Body of pancreas (tissue), 4 donors: ENCODE measurements around the gene GATA2. TPM values are rescaled to one million over a fixed set of nuclear protein-coding genes. Genes with fewer than 3 reads are reported as not detected.

ENCODE experiments used
- ATAC-seq: fragments of 150-250 bp; one replicate; pipeline ENCODE4 v1.9.1; 2016
- DNase-seq, 4 donors: peaks; one replicate each; pipeline ENCODE4 v3.0.0-alpha.2; 2019
- H3K27ac ChIP-seq, 4 donors: fragments of 200-600 bp; sonication (generic); 1 replicate in 3 of 4; 2 replicates in 1 of 4; pipeline versions ENCODE4 v1.5.1 to v1.6.1; 2016 to 2019; ENCODE audit warnings: mild to moderate bottlenecking in 1 of 4, mixed read lengths in 1 of 4, moderate library complexity in 1 of 4
- H3K27me3 ChIP-seq, 2 donors: fragments of 200-600 bp; sonication (generic); one replicate each; pipeline ENCODE4 v1.6.0; 2016; ENCODE audit warnings: mild to moderate bottlenecking in 1 of 2
- H3K36me3 ChIP-seq, 2 donors: fragments of 200-600 bp; sonication (generic); replicated peaks in 1 of 2; 2 replicates each; pipeline ENCODE4 v1.5.1; 2016; ENCODE audit warnings: low read depth in 2 of 2; ENCODE audit not compliant: insufficient read depth in 1 of 2
- H3K4me1 ChIP-seq: fragments of 200-600 bp; sonication (generic); one replicate; pipeline ENCODE4 v1.6.0; 2016
- H3K4me3 ChIP-seq, 2 donors: fragments of 200-600 bp; sonication (generic); 1 replicate in 1 of 2; 2 replicates in 1 of 2; pipeline ENCODE4 v1.5.1; 2016 to 2019
- H3K9me3 ChIP-seq, 3 donors: fragments of 200-600 bp; sonication (generic); 1 replicate in 2 of 3; 2 replicates in 1 of 3; pipeline ENCODE4 v1.5.1; 2016
- CTCF ChIP-seq, 7 experiments: fragments of 450-650 bp in 4 of 7; fragments of 200-600 bp in 3 of 7; sonication (generic) in 3 of 7; IDR thresholded peaks; one replicate each; pipeline ENCODE4 v1.5.1; 2016 to 2019; ENCODE audit warnings: antibody characterized with exemption in 7 of 7
- POLR2A ChIP-seq, 3 donors: fragments of 450-650 bp; IDR thresholded peaks; one replicate each; pipeline ENCODE4 v1.6.1; 2016; ENCODE audit warnings: antibody characterized with exemption in 3 of 3, mild to moderate bottlenecking in 2 of 3
- WGBS, 2 donors: methylation state at CpG; one replicate each; pipeline ENCODE4 v1.1.5; 2017; 5-methylcytosine and 5-hydroxymethylcytosine counted together
- intact Hi-C: fragments of 100-400 bp; cut with DNase I; formaldehyde crosslinking; loops from one replicate; pipeline ENCODE4 v1.15.1; 2023
- total RNA-seq, 2 donors: library from RNA; depleted of rRNA; stranded (reverse); fragments of >200 nt; gene quantifications; one replicate each; pipeline ENCODE4 v1.1.0, GENCODE V29; 2016

Gene GATA2
- total RNA-seq, 2 donors from 2014 or later, result 11.7 to 12.9 TPM

- H3K27me3 ChIP-seq, result no peaks in the 10 kb centered on the region
- intact Hi-C loops, result no loop called here
- H3K9me3 ChIP-seq, result no peaks in the 10 kb centered on the region
- no peak overlapping the region for H3K27ac ChIP-seq
- no peak for ATAC-seq
- no peaks in the 10 kb centered on the region for H3K36me3 ChIP-seq
- DNase-seq, result no peak
- WGBS, 2 donors, result 77 to 86% methylated on average over 9 to 12 of the region's 12 CpGs
- H3K4me1 ChIP-seq, result no peaks in the 10 kb centered on the region
- TF ChIP-seq POLR2A (IDR thresholded peaks at IDR 0.05) (no peak), CTCF (IDR thresholded peaks at IDR 0.05) (no peak)
- no peak overlapping the region for H3K4me3 ChIP-seq
Observed at GRCh38 chr3:128461731-128462130, 31.3 kb downstream of the GATA2 start.

GRCh38 chr3:128459461-128459820, 33.6 kb downstream of the GATA2 start:
- WGBS, 2 donors, result 85 to 97% methylated on average over 6 to 9 of the region's 9 CpGs
- Histone ChIP-seq H3K27ac (no peak overlapping the region), H3K4me3 (no peak overlapping the region), H3K27me3 (no peaks in the 10 kb centered on the region), H3K9me3 (no peaks in the 10 kb centered on the region), H3K36me3 (no peaks in the 10 kb centered on the region), H3K4me1 (no peaks in the 10 kb centered on the region)
- TF ChIP-seq POLR2A (IDR thresholded peaks at IDR 0.05) (no peak), CTCF (IDR thresholded peaks at IDR 0.05) (no peak)
- no peak for ATAC-seq
- intact Hi-C loops, result no loop called here
- DNase-seq, result no peak

- H3K27ac ChIP-seq, result no peak overlapping the region
- ATAC-seq (no peak), DNase-seq (no peak)
- 84 to 85% methylated on average over 9 to 18 of the region's 18 CpGs for WGBS, 2 donors
- no peak for TF ChIP-seq POLR2A (IDR thresholded peaks at IDR 0.05)
- no peak for TF ChIP-seq CTCF (IDR thresholded peaks at IDR 0.05)
- no peaks in the 10 kb centered on the region for H3K36me3 ChIP-seq
- H3K9me3 ChIP-seq, result no peaks in the 10 kb centered on the region
- no peak overlapping the region for H3K4me3 ChIP-seq
- no peaks in the 10 kb centered on the region for H3K4me1 ChIP-seq
- intact Hi-C loops, result no loop called here
- H3K27me3 ChIP-seq, result no peaks in the 10 kb centered on the region
Observed at GRCh38 chr3:128458746-128459460, 34.1 kb downstream of the GATA2 start.

GRCh38 chr3:128457937-128458336, 35.1 kb downstream of the GATA2 start:
- Histone ChIP-seq H3K27me3 (no peaks in the 10 kb centered on the region), H3K4me1 (no peaks in the 10 kb centered on the region), H3K4me3 (no peak overlapping the region), H3K9me3 (no peaks in the 10 kb centered on the region), H3K36me3 (no peaks in the 10 kb centered on the region), H3K27ac (no peak overlapping the region)
- TF ChIP-seq POLR2A (IDR thresholded peaks at IDR 0.05) (no peak), CTCF (IDR thresholded peaks at IDR 0.05) (no peak)
- ATAC-seq, result no peak
- DNase-seq, result no peak
- intact Hi-C loops, result no loop called here
- WGBS, 2 donors, result 86 to 91% methylated on average over 12 of the region's 12 CpGs
